ENCODE data around the gene ACAD8. TPM values are rescaled to one million over a fixed set of nuclear protein-coding genes. Genes with fewer than 3 reads are reported as not detected.

ACAD8 gene
- 10 to 100 TPM; 27.7 to 64.4 (median 36.9) TPM for total RNA-seq

DNA sequence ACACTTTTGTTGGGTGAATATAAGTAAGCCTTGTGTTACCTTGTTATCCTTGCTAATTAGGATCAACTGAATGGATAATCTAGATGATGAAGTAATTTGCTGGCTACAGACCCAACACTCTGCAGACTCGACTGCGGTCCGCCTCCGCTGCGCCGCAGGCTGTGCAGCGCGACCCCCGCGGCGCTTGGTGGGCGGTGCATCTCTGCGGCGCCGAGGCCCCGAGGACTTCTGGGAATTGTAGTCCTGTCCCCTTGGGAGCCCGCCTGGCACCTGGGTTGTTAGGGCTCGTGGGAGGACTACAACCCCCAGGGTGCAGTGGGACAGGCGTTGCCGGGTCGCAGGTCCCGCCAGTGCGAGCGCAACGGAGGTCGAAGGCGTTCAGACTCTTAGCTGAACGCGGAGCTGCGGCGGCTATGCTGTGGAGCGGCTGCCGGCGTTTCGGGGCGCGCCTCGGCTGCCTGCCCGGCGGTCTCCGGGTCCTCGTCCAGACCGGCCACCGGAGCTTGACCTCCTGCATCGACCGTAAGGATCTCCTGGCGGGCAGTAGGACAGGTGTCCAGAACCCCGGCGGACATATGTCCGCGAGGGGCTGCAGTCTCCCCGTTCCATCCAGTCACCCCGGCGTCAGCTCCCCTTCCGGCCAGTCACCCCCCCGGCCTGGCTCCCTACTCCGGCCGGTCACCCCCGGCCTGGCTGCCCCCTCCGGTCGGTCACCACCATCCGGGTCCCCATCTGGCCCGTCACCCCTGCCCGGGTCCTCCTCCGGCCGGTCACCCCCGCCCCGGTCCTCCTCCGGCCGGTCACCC, at the start of gene ACAD8, which contains the start of gene THYN1:
Gene ACAD8, plus strand, starts transcription at position 381 of the 806 bp plus-strand sequence. Its CDS starts 33 bp downstream, at position 414.
Gene THYN1, minus strand, starts transcription at position 165 of the 806 bp plus-strand sequence. CDS start 470 bp downstream, outside the sequence.
- Histone ChIP-seq H3K4me3 (peak within 1 kb of the TSS; percentile 85 to 98 (median 90)), H3K9me3 (no peaks in the 10 kb centered on the region), H3K4me1 (peaks cover 19 to 30% (median 22%) of the 10 kb centered on the region in 4 donors), H3K36me3 (peaks cover 0 to 44% (median 18%) of the 10 kb centered on the region in 4 donors), H3K27ac (peak within 1 kb of the TSS; percentile 75 to 88 (median 86)), H3K27me3 (no peaks in the 10 kb centered on the region)
- ATAC-seq (ENCODE audit: low FRiP score in 2 of 2): peak; percentile 99 to 100
- DNase-seq: peak; percentile 95 to 98
- TF ChIP-seq EP300 (IDR thresholded peaks at IDR 0.05) (no peak), POLR2AphosphoS5 (IDR thresholded peaks at IDR 0.05) (peak; percentile 78 to 91), POLR2A (IDR thresholded peaks at IDR 0.05) (peak in 2 of 4 donors; percentile 71 to 86)
- TF ChIP-seq, protein P1, sequence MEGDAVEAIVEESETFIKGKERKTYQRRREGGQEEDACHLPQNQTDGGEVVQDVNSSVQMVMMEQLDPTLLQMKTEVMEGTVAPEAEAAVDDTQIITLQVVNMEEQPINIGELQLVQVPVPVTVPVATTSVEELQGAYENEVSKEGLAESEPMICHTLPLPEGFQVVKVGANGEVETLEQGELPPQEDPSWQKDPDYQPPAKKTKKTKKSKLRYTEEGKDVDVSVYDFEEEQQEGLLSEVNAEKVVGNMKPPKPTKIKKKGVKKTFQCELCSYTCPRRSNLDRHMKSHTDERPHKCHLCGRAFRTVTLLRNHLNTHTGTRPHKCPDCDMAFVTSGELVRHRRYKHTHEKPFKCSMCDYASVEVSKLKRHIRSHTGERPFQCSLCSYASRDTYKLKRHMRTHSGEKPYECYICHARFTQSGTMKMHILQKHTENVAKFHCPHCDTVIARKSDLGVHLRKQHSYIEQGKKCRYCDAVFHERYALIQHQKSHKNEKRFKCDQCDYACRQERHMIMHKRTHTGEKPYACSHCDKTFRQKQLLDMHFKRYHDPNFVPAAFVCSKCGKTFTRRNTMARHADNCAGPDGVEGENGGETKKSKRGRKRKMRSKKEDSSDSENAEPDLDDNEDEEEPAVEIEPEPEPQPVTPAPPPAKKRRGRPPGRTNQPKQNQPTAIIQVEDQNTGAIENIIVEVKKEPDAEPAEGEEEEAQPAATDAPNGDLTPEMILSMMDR (IDR thresholded peaks at IDR 0.05): peak; percentile 45 to 75 (median 64)
- 0 to 2% methylated on average over 13 to 39 of the region's 70 CpGs for WGBS, 2 donors

DNA sequence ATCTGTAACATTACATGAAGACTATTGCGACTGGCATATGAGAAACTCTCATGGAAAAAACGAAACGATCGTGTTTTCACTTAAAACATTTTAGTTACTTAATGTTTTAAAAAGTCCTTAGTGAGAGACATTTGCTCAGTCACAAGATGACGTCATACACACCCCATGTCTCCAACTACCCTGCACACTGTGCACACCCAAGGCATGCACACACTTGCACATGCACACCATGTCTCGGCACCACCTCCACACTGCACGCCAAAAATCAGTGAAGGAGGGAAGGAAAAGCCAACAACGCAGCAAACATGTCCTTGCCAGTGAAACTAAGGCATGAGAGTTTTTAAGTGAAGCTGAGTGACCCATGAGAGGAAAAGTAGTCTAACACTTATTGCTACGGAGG, 47.6 kb upstream of the ACAD8 start:
- 93 to 95% methylated on average over 9 of the region's 9 CpGs for WGBS, 2 donors
- Histone ChIP-seq H3K9me3 (no peaks in the 10 kb centered on the region), H3K27ac (no peak overlapping the region), H3K27me3 (no peaks in the 10 kb centered on the region), H3K36me3 (peaks cover 9 to 79% (median 46%) of the 10 kb centered on the region in 4 donors), H3K4me3 (no peak overlapping the region), H3K4me1 (no peaks in the 10 kb centered on the region)
- DNase-seq (no peak), ATAC-seq (ENCODE audit: low FRiP score in 2 of 2) (no peak)
- no peak for TF ChIP-seq POLR2A (IDR thresholded peaks at IDR 0.05)
- no peak for TF ChIP-seq EP300 (IDR thresholded peaks at IDR 0.05)
- TF ChIP-seq POLR2AphosphoS5 (IDR thresholded peaks at IDR 0.05): no peak
- TF ChIP-seq, protein P1 (IDR thresholded peaks at IDR 0.05): no peak

DNA sequence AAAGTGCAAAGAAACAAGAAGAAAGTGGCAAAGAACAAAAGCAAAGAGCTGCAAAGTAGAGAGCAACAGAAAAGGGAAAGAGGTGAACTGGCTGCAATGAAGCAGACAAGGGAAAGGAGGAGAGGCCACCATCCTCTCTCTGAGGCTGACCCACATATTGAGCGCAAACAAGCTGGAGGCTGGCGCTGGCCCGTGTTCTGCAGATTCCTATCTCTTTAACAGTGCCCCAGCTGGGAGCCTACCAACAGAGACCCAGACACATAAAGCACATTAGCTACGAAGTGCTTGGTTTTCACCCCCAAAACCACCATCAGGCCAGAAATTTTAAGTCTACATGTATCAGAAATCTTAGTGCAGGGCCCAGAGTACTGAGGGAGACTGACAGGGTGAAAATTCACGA, 47.2 kb upstream of the ACAD8 start:
- ATAC-seq (ENCODE audit: low FRiP score in 2 of 2) (no peak), DNase-seq (no peak)
- H3K9me3 ChIP-seq: no peaks in the 10 kb centered on the region
- H3K36me3 ChIP-seq: peaks cover 9 to 80% (median 44%) of the 10 kb centered on the region in 4 donors
- H3K4me3 ChIP-seq: no peak overlapping the region
- WGBS, 2 donors: 92 to 100% methylated on average over 5 of the region's 5 CpGs
- no peaks in the 10 kb centered on the region for H3K4me1 ChIP-seq
- H3K27me3 ChIP-seq: no peaks in the 10 kb centered on the region
- TF ChIP-seq, protein P1 (IDR thresholded peaks at IDR 0.05): no peak
- TF ChIP-seq POLR2AphosphoS5 (IDR thresholded peaks at IDR 0.05) (no peak), EP300 (IDR thresholded peaks at IDR 0.05) (no peak), POLR2A (IDR thresholded peaks at IDR 0.05) (no peak)
- no peak overlapping the region for H3K27ac ChIP-seq

DNA sequence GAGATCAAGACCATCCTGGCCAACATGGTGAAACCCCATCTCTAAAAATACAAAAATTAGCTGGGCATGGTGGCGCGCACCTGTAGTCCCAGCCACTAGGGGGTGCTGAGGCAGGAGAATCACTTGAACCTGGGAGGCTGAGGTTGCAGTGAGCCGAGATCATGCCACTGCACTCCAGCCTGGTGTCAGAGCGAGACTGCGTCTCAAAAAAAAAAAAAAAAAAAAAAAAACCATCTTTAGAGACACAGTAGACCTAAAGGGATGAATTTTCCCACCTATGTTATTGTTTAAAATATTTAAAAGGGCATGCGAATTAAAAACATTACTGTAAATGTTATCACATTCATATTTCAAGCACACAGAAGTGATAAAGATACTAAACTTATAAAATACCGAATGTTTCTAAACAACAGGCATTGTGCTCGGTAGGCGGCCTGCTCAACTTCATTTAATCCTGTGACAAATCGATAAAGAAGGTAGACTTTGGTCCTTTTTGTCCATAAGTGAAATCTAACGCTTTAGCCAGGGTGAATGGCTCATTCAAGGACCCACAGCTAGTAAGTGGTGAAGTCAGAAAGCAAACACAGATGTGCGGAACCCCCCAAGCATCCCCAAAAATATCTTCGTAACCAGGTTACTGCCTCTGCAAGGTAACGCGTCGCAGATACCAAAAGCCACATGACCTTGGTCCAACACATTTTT, 45.7 kb upstream of the ACAD8 start:
- 85 to 88% methylated on average over 16 of the region's 16 CpGs for WGBS, 2 donors

More for the DNA sequence above, 45.7 kb upstream of the ACAD8 start:
- H3K9me3 ChIP-seq: no peaks in the 10 kb centered on the region
- ATAC-seq (ENCODE audit: low FRiP score in 2 of 2) (no peak), DNase-seq (peak; percentile 25 to 36)
- no peaks in the 10 kb centered on the region for H3K27me3 ChIP-seq
- TF ChIP-seq EP300 (IDR thresholded peaks at IDR 0.05): no peak
- TF ChIP-seq POLR2AphosphoS5 (IDR thresholded peaks at IDR 0.05): no peak
- TF ChIP-seq, protein P1 (IDR thresholded peaks at IDR 0.05): peak; percentile 57 to 80 (median 67)
- TF ChIP-seq POLR2A (IDR thresholded peaks at IDR 0.05): no peak
- peaks cover 4 to 66% (median 32%) of the 10 kb centered on the region in 4 donors for H3K36me3 ChIP-seq
- no peaks in the 10 kb centered on the region for H3K4me1 ChIP-seq
- H3K27ac ChIP-seq: no peak overlapping the region
- no peak overlapping the region for H3K4me3 ChIP-seq

Data from upper lobe of left lung (tissue), 6 donors.